ENCODE results near the gene ZNF599.
"Not testable (repeated sequence)": the region's sequence is repeated elsewhere in the genome, so short reads cannot be mapped to it uniquely, and the experiment has no call there.

ZNF599 gene

DNA sequence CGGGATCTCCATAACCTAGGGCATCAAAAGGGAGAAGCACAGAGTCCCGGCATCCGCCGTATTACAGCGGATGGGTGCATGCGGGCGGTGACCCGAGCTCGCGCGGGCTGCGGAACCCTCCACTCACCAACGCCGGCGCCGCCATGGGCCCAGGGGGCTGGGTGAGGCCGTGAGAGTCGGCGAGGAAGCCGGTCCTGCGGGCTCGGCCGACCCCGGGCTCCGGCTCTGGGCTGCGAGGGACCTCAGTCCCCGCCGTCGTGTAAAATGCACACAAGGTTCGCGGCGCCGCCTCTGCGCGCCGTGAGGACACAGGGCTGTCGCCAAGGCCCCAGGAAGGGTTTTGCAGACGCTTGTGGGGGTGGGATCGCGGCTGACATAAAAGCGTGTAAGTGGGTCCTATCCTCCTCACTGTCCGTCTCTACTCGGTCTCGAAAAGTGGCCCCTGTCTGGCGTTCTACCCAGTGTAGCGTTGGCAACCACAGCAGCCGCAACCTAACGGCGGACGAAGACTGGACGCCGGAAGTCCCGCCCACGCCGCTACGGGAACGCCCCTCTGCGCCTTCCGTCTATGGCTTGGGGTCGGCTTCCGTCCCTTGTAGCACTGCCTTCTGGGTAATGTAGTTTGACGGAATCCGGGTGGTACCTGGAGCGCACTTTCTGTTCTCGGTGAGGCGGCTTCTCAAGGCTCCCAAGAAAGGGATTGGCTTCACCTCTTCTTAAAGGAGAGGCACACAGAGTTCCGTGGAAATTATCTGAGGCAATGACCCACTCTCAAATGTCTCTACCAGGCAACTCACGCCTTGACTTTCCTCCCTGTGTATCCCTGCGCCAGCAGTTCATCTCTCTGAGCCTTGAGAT, at the start of gene ZNF599:
TSS of gene ZNF599 (minus strand) at position 519 of the 858 bp plus-strand sequence. CDS start at position 145, 374 bp downstream.
- Mint-ChIP-seq H3K27ac (peak within 1 kb of the TSS; percentile 91 to 95), H3K9me3 (peaks cover 0 to 8% of the 10 kb centered on the region in 2 donors), H3K27me3 (no peaks in the 10 kb centered on the region), H3K4me1 (peaks cover 15% of the 10 kb centered on the region), H3K4me3 (peak within 1 kb of the TSS; percentile 87 to 92)
- peak; percentile 98 for ATAC-seq
- peak; percentile 85 to 90 for DNase-seq

DNA sequence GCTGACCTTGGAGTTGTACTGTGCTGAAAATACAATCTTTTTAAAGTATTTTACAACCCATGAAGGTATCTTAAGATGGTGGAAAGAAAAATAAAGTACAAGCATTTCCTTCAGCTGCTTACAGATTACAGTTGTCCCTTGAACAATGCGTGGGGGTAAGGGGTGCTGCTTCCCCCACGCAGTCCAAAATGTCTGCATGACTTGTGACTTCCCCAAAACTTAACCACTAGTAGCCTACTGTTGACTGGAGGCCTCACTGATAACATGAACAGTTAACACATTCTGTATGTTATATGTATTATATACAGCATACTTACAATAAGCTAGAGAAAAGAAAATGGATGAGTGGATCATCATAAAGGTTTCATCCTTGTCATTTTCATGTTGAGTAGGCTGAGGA, 45.3 kb upstream of the ZNF599 start:
- DNase-seq: no peak
- Mint-ChIP-seq H3K27me3 (no peaks in the 10 kb centered on the region), H3K4me1 (no peaks in the 10 kb centered on the region), H3K27ac (no peak overlapping the region), H3K9me3 (peaks cover 0 to 5% of the 10 kb centered on the region in 2 donors), H3K4me3 (no peak overlapping the region)
- no peak for ATAC-seq

DNA sequence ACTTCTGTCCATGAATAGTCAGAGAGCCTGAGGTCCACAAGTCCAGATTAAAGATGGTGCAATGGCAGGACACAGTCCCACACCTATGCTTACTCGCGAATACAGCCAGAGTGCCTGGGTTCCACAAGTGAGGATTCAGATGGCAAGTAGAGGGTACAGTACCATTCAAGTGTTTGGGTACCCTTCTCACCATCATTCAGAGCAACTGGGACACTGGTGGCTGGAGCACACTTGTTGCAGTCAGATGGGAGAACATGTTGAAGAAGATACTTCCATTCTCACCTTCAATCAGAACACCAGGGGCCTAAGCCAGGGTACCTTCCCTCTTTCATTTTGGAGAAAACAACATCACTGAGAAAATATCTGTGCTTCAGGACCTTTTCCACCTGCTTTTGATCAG, 43.7 kb upstream of the ZNF599 start:
- DNase-seq (no peak), ATAC-seq (no peak)
- peaks cover 0 to 8% of the 10 kb centered on the region in 2 donors for H3K9me3 Mint-ChIP-seq
- H3K27ac Mint-ChIP-seq: no peak overlapping the region
- H3K4me3 Mint-ChIP-seq: no peak overlapping the region
- no peaks in the 10 kb centered on the region for H3K4me1 Mint-ChIP-seq
- H3K27me3 Mint-ChIP-seq: no peaks in the 10 kb centered on the region

DNA sequence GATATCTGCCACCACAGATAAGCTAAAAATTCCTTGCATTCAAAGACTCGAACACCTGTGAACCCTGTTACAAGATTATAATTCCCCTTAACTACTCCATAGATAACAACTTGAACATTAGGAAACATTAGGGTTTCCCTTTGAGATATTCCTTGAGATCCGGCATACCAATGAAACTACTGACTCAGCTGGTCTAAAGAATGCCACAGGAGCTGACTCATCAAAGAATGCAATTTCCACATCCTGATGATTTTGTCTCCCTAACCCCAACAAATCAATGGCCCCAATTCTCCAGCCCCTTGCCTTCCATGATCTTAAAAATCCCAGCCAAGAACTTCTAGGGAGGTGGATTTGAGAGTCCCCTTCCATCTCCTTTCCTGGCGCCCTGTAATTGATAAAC, 35.6 kb upstream of the ZNF599 start:
- Mint-ChIP-seq H3K27ac (no peak overlapping the region), H3K27me3 (no peaks in the 10 kb centered on the region), H3K9me3 (peaks cover 16 to 23% of the 10 kb centered on the region in 2 donors), H3K4me1 (no peaks in the 10 kb centered on the region), H3K4me3 (no peak overlapping the region)
- ATAC-seq (no peak), DNase-seq (no peak)

DNA sequence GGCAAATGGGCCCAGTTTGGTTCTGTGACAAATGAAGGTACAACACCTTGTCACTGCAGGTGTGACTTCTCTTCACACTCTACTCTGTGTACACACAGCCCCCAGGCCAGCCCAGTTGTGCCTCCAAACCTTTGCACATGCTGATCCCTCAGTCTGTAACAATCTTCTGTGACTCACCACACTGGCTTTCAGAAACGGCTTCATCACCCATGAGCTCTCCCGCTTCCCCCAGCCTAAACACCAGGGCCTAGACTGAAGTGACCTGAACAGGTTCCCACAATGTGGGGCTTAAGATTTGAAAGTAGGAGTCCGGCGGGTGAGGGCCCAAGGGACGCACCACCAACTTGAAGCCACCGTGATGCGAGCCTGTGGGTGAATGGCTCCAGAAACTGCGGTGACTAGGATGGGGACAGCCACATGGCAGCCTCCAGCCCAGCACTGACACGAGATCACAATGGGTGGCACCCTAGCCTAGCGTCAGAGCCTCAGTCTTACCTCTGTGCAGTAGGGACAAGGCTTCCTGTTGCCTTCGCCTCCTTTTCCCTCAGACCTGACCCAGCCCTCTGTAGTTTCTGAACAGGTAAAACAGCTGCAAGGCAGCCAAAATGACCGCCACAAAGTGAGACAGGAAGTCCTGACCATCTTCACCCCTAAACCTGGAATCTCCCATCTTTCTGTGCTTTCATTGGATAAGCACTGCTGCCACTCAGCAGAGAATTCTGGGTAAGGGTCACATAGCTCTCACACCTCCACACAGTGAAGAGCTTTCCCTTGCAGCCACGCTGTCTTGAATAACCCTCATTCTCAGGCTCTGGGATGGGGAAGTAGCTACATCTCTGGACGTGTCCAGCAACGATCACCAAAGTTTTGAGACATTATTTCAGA, 34.2 kb upstream of the ZNF599 start:
- no peak for ATAC-seq
- no peak overlapping the region for H3K27ac Mint-ChIP-seq

DNA sequence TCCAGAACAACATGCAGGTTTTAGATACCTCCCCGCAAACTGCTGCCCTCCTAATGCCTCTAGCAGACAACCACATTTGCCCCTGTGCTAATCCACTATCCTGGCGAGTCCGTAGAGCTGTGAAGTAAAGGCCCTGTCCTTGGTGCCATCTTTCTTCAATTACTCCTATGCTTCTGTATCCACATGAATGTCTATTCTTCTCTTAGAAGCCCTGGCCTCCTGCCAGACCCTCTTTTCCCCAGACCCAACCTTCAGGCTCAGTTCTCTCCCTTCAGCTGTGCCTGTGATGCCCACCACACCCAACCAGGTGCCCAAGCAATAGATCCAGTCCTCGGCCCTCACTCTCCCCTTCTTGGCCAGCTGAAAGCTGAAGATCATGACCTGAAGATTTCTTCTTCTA, 31.1 kb upstream of the ZNF599 start:
- no peaks in the 10 kb centered on the region for H3K4me1 Mint-ChIP-seq
- ATAC-seq (no peak), DNase-seq (no peak)
- no peak overlapping the region for H3K27ac Mint-ChIP-seq
- H3K9me3 Mint-ChIP-seq: peaks cover 18 to 30% of the 10 kb centered on the region in 2 donors
- H3K4me3 Mint-ChIP-seq: no peak overlapping the region
- no peaks in the 10 kb centered on the region for H3K27me3 Mint-ChIP-seq

More for the DNA sequence above, 34.2 kb upstream of the ZNF599 start:
- Mint-ChIP-seq H3K4me1 (no peaks in the 10 kb centered on the region), H3K27me3 (no peaks in the 10 kb centered on the region), H3K9me3 (peaks cover 17 to 29% of the 10 kb centered on the region in 2 donors), H3K4me3 (no peak overlapping the region)
- DNase-seq: no peak

DNA sequence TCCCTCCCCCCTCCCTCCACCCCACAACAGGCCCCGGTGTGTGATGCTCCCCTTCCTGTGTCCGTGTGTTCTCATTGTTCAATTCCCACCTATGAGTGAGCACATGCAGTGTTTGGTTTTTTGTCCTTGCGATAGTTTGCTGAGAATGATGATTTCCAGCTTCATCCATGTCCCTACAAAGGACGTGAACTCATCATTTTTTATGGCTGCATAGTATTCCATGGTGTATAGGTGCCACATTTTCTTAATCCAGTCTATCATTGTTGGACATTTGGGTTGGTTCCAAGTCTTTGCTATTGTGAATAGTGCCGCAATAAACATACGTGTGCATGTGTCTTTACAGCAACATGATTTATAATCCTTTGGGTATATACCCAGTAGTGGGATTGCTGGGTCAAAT, 23.9 kb upstream of the ZNF599 start:
- not testable (repeated sequence) for DNase-seq, H3K27ac Mint-ChIP-seq, H3K27me3 Mint-ChIP-seq, ATAC-seq, H3K4me3 Mint-ChIP-seq
- Mint-ChIP-seq H3K9me3 (peaks cover 12 to 20% of the 10 kb centered on the region in 2 donors), H3K4me1 (peaks cover 11% of the 10 kb centered on the region)

DNA sequence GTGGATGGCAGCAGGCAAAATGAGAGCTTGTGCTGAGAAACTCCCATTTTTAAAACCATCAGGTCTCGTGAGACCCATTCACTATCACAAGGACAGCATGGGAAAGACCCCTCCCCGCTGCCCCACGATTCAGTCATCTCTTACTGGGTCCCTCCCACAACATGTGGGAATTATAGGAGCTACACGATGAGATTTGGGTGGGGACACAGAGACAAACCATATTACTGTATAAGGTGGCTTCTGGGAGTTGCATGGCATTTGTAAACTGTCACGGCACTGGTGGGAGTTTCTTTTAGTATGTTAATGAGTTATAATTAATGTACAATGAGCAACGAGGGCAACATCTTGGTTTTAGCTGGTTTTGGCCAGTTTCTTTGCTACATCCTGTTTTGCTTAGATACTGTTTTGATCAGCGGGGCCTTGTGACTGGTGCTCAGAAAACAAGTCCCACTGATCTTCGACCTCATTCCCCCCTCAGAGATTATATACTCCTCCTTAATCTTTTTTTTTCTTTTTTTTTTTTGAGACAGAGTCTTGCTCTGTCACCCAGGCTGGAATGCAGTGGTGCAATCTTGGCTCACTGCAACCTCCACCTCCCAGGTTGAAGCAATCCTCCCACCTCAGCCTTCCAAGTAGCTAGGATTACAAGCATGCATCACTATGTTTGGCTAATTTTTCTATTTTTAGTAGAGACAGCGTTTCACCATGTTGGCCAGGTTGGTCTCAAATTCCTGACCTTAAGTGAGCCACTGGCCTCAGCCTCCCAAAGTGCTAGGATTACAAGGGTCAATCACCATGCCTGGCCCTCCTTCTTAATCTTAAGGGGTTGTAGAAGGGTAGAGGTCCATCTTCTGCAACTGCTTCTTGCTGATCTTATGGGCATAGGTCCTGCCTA, 21.3 kb upstream of the ZNF599 start:
- Mint-ChIP-seq H3K27ac (peak overlapping the region in 1 of 2 donors; percentile 75), H3K9me3 (peaks cover 10% of the 10 kb centered on the region in 2 donors), H3K4me1 (peaks cover 11% of the 10 kb centered on the region), H3K4me3 (no peak overlapping the region), H3K27me3 (no peaks in the 10 kb centered on the region)
- DNase-seq (no peak), ATAC-seq (no peak)

DNA sequence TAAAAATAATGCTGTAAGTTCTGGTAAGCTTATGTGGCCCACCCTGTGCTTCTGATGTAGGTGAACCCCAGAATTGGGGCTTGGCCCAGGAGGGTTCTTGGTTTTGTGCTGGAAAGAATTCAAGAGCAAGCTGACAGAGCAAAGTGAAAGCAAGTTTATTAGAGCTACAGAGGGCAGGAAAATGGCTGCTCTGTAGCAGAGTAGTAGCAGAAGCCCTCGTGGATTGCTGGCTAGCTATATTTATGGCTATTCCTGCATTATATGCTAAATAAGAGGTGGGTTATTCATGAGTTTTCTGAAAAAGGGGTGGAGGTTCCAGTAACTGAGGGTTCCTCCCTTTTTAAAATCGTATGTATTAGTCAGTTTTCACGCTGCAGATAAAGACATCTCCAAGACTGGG, 20.6 kb upstream of the ZNF599 start:
- H3K27me3 Mint-ChIP-seq: no peaks in the 10 kb centered on the region
- H3K27ac Mint-ChIP-seq: peak overlapping the region; percentile 50 to 75
- H3K9me3 Mint-ChIP-seq: peaks cover 7% of the 10 kb centered on the region in 2 donors
- H3K4me1 Mint-ChIP-seq: peaks cover 11% of the 10 kb centered on the region
- no peak for DNase-seq
- no peak overlapping the region for H3K4me3 Mint-ChIP-seq
- ATAC-seq: no peak

DNA sequence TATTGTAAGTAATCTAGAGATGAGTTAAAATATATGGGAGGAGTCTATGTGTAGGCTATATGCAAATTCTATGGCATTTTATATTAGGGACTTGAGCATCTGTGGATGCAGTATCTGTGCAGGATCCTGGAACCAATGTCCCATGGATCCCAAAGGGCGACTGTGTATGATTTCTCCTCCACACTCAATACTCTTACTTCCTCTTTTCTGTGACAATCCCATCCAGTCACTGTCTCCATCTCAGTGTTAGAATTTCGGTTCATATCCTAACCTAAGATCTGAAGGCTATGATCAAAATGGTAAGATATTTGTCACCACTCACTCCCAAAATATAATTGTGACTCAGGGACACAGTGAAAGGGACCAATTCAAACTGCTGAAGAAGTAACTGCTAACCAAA, 15.1 kb upstream of the ZNF599 start:
- ATAC-seq (no peak), DNase-seq (no peak)
- Mint-ChIP-seq H3K27ac (no peak overlapping the region), H3K27me3 (no peaks in the 10 kb centered on the region), H3K4me1 (peaks cover 1% of the 10 kb centered on the region), H3K9me3 (peaks cover 0 to 10% of the 10 kb centered on the region in 2 donors), H3K4me3 (no peak overlapping the region)

DNA sequence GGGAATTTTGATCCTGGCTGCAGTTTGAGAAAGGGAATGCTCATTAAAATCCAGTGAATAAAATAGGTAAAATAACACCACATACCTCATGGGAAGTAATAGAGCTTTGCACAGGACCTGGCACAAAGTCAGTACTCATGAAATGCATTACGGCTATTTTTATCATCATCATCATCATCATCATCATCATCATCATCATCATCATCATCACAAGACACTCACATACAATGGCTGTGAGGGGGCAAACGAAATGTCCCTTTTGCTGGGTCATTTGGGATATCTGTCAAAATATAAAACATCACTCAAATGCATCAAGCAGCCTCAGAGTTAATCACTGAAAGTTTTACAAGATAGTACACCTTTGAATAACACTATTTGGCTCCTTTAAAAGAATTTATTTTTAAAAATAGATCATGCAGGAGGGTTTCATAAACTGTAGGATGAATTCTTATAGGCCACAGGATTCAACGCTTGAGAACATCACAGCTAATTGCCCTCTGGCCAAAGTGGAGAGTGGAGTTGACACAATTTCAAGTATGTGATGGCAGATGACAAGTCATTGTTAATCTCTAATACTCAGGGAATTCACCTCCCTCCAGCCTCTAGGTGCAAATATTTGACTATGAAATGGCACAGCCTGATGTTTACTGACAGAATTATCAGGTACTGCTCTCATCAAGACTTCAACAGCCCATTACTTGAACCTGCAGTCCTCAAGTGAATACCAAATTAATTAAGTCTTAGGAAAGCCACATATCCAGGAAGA, 14.2 kb upstream of the ZNF599 start:
- ATAC-seq: no peak
- no peak for DNase-seq
- H3K27ac Mint-ChIP-seq: no peak overlapping the region
- H3K4me1 Mint-ChIP-seq: no peaks in the 10 kb centered on the region
- H3K27me3 Mint-ChIP-seq: no peaks in the 10 kb centered on the region
- no peak overlapping the region for H3K4me3 Mint-ChIP-seq
- H3K9me3 Mint-ChIP-seq: peaks cover 0 to 13% of the 10 kb centered on the region in 2 donors

DNA sequence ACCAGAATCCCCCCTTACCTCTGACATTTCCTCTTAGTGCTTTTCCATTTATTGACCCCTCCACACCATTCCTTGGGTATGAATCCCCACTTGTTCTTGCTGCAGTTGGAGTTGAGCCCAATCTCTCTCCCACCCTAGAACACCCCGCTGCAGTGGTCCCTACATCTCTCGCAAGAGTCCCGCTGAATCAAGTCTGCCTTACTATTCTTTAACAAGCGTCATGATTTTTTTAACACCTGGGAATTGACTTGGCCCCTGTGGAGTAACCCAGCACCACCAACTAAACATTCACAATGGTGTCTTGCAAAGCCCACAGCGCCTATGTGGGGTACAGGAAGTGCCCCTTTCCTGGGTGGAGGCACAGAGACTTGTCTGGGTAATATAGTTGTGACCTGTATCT, 13.2 kb upstream of the ZNF599 start:
- H3K27ac Mint-ChIP-seq: no peak overlapping the region
- DNase-seq: no peak
- no peaks in the 10 kb centered on the region for H3K27me3 Mint-ChIP-seq
- H3K9me3 Mint-ChIP-seq: peaks cover 0 to 13% of the 10 kb centered on the region in 2 donors
- ATAC-seq: no peak
- H3K4me1 Mint-ChIP-seq: no peaks in the 10 kb centered on the region
- H3K4me3 Mint-ChIP-seq: no peak overlapping the region

DNA sequence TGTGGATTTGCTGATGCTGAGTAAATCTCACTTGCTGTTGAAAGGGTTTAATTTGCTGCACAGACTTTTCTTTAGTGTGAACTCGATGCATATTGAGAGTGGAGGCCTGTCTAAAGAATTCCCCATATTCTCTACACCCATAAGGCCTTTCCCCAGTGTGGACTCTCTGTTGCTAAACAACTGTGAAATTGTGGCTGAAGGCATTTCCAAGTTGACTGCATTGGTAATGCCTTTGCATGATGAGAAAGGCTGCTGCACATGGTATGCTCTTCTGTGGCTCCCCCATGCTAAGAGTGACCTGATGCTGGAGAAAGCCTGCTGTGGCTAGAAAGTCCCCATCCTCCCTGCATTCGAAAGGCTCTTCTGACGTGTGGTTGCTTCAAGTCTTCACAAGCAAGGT, 6.6 kb upstream of the ZNF599 start:
- Mint-ChIP-seq H3K4me3 (no peak overlapping the region), H3K4me1 (no peaks in the 10 kb centered on the region), H3K27me3 (no peaks in the 10 kb centered on the region), H3K27ac (no peak overlapping the region), H3K9me3 (peaks cover 0 to 24% of the 10 kb centered on the region in 2 donors)
- ATAC-seq: no peak
- no peak for DNase-seq

DNA sequence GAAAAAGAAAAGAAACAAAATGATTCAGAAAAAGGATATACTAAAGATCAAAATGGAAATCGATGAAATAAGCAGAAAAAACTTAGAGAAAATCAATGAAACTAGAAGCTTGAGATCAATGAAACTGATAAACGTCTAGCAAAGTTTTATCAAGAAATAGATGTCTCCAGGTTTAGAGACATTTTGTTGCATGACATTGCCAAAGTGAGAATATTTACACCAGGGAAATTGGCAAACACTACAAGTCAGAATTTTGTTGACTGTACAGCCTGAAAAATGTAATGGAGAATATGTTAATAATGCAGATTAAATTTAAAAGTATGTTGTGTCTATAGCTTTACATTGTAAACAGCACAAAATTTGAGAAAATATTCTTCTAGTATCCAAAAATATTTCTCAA, 5.3 kb upstream of the ZNF599 start:
- H3K4me3 Mint-ChIP-seq: no peak overlapping the region
- no peaks in the 10 kb centered on the region for H3K4me1 Mint-ChIP-seq
- DNase-seq: no peak
- H3K27me3 Mint-ChIP-seq: no peaks in the 10 kb centered on the region
- no peak overlapping the region for H3K27ac Mint-ChIP-seq
- ATAC-seq: no peak
- H3K9me3 Mint-ChIP-seq: peaks cover 0 to 22% of the 10 kb centered on the region in 2 donors

Measured in stimulated activated naive CD8-positive, alpha-beta T cell treated with anti-CD3 and anti-CD28 coated beads, Interleukin-15, amount 100 ng/mL, for 72 hours (primary cell).